ENCODE data around the gene CTBP2. TPM values are rescaled to one million over a fixed set of nuclear protein-coding genes. Genes with fewer than 3 reads are reported as not detected.
A peak's percentile ranks its signal among the peaks of the same experiment; 100 is the strongest.

Gene CTBP2
- total RNA-seq, 1 donor from 2014 or later = 112 TPM

- peak; percentile 63 for DNase-seq
Measured at GRCh38 chr10:125144693-125145623, 15.4 kb downstream of the CTBP2 start.

- DNase-seq = no peak
Measured at GRCh38 chr10:125144206-125144605, 16.2 kb downstream of the CTBP2 start.

GRCh38 chr10:125142946-125143345 is 17.4 kb downstream of the CTBP2 start:
- no peak for DNase-seq

GRCh38 chr10:125141860-125142484 is 18.4 kb downstream of the CTBP2 start:
- no peak for DNase-seq

- no peak for DNase-seq
Measured at GRCh38 chr10:125141150-125141859, 19.1 kb downstream of the CTBP2 start.

- DNase-seq = no peak
Measured at GRCh38 chr10:125140151-125140550, 20.2 kb downstream of the CTBP2 start.

- peak; percentile 67 for DNase-seq
Measured at GRCh38 chr10:125137601-125138438, 22.5 kb downstream of the CTBP2 start.

- DNase-seq = no peak
Measured at GRCh38 chr10:125136087-125136486, 24.3 kb downstream of the CTBP2 start.

GRCh38 chr10:125135771-125136035 is 24.7 kb downstream of the CTBP2 start:
- no peak for DNase-seq

GRCh38 chr10:125134916-125135770 is 25.2 kb downstream of the CTBP2 start:
- no peak for DNase-seq

- no peak for DNase-seq
Measured at GRCh38 chr10:125134483-125134848, 25.9 kb downstream of the CTBP2 start.

GRCh38 chr10:125133696-125134482 is 26.5 kb downstream of the CTBP2 start:
- no peak for DNase-seq

GRCh38 chr10:125132344-125132743 is 28.0 kb downstream of the CTBP2 start:
- no peak for DNase-seq

- DNase-seq = no peak
Measured at GRCh38 chr10:125130916-125131315, 29.4 kb downstream of the CTBP2 start.

GRCh38 chr10:125130260-125130659 is 30.1 kb downstream of the CTBP2 start:
- no peak for DNase-seq

- DNase-seq = no peak
Measured at GRCh38 chr10:125129076-125129458, 31.3 kb downstream of the CTBP2 start.

GRCh38 chr10:125128397-125129075 is 31.8 kb downstream of the CTBP2 start:
- DNase-seq = no peak

- DNase-seq = no peak
Measured at GRCh38 chr10:125127986-125128385, 32.4 kb downstream of the CTBP2 start.

- DNase-seq = no peak
Measured at GRCh38 chr10:125127110-125127509, 33.3 kb downstream of the CTBP2 start.

All from dermis blood vessel endothelial cell (primary cell).